CD4-positive, alpha-beta T cell (primary cell): Measurements from ENCODE around the gene CASP10. TPM values are rescaled to one million over a fixed set of nuclear protein-coding genes. Genes with fewer than 3 reads are reported as not detected.

Source experiments
- ATAC-seq: fragments of 200-7000 bp; cut with Tn5 transposase; one replicate; pipeline ENCODE4 v1.10.0; 2022; ENCODE audit warnings: mild to moderate bottlenecking; ENCODE audit not compliant: poor library complexity
- CTCF ChIA-PET: fragments of 350-600 bp; sonication (Branson Sonifier 250); formaldehyde crosslinking; loops from one replicate; lab custom pipeline; 2021; ENCODE audit warnings: antibody characterized with exemption, inconsistent platforms; lab: Charles Lee
- POLR2A ChIA-PET: fragments of 350-600 bp; sonication (Branson Sonifier 250); formaldehyde crosslinking; loops from one replicate; lab custom pipeline; 2021; ENCODE audit warnings: antibody characterized with exemption, inconsistent platforms; lab: Charles Lee
- DNase-seq, 14 experiments: peaks; one replicate each; pipeline ENCODE4 v3.0.0-alpha.2; 2013 to 2020; ENCODE audit warnings: mixed read lengths in 2 of 14
- H3K27ac ChIP-seq, 2 donors: one replicate each; pipeline versions ENCODE4 v1.5.1 to v1.7.0; 2013; ENCODE audit warnings: low read length in 2 of 2, low read depth in 1 of 2, mild to moderate bottlenecking in 1 of 2
- H3K27me3 ChIP-seq, 2 experiments: 1 replicate in 1 of 2; 2 replicates in 1 of 2; pipeline versions ENCODE4 v1.6.1 to v1.7.0; 2013; ENCODE audit warnings: low read length in 2 of 2, control low read depth in 1 of 2, mild to moderate bottlenecking in 1 of 2, moderate library complexity in 1 of 2; ENCODE audit not compliant: insufficient read depth in 2 of 2, control insufficient read depth in 1 of 2
- H3K36me3 ChIP-seq: one replicate; pipeline ENCODE4 v1.6.1; 2013; ENCODE audit warnings: low read length, control low read depth; ENCODE audit not compliant: insufficient read depth
- H3K4me1 ChIP-seq: one replicate; pipeline ENCODE4 v1.6.1; 2013; ENCODE audit warnings: low read length, control low read depth; ENCODE audit not compliant: insufficient read depth
- H3K4me3 ChIP-seq: one replicate; pipeline ENCODE4 v1.5.1; 2013; ENCODE audit warnings: mild to moderate bottlenecking, low read length, moderate library complexity
- H3K9me3 ChIP-seq, 2 experiments: 1 replicate in 1 of 2; 2 replicates in 1 of 2; pipeline versions ENCODE4 v1.6.1 to v1.7.0; 2013; ENCODE audit warnings: low read length in 2 of 2, mild to moderate bottlenecking in 2 of 2, control low read depth in 1 of 2, moderate library complexity in 1 of 2; ENCODE audit not compliant: control insufficient read depth in 1 of 2, insufficient read depth in 1 of 2
- H3K27ac Mint-ChIP-seq: one replicate; pipeline ENCODE4 v1.8.0; 2020; ENCODE audit warnings: mixed read lengths
- H3K27me3 Mint-ChIP-seq: one replicate; pipeline ENCODE4 v1.8.0; 2021; ENCODE audit warnings: mixed read lengths
- H3K36me3 Mint-ChIP-seq: one replicate; pipeline ENCODE4 v1.8.0; 2021; ENCODE audit warnings: low read depth, mixed read lengths
- H3K4me1 Mint-ChIP-seq: one replicate; pipeline ENCODE4 v1.8.0; 2021; ENCODE audit warnings: low read depth, mixed read lengths
- H3K4me3 Mint-ChIP-seq: one replicate; pipeline ENCODE4 v1.8.0; 2020; ENCODE audit warnings: mild to moderate bottlenecking, mixed read lengths
- H3K9me3 Mint-ChIP-seq: one replicate; pipeline ENCODE4 v1.8.0; 2020; ENCODE audit warnings: mixed read lengths
- CTCF ChIP-seq: fragments of 200-600 bp; IDR thresholded peaks from one replicate; pipeline ENCODE4 v1.8.0; 2022; ENCODE audit warnings: antibody characterized with exemption, mild to moderate bottlenecking
- intact Hi-C, 2 experiments: fragments of 100-400 bp; cut with DNase I in 1 of 2; cut with micrococcal nuclease in 1 of 2; formaldehyde crosslinking; loops; one replicate each; pipeline versions ENCODE4 v1.15.1 to v1.9.0; 2023 to 2025; cut with DNase I, micrococcal nuclease
- total RNA-seq, 174 experiments: library from RNA in 2 of 174; stranded (reverse) in 2 of 174; gene quantifications; one replicate each; pipeline ENCODE4 v1.2.3 and lab custom pipeline; 2021 to 2026

Gene CASP10
- total RNA-seq, 2 experiments from 2014 or later, result 12.6 to 13.7 TPM

- Histone ChIP-seq H3K4me1 (peaks cover 90% of the 10 kb centered on the region), H3K27me3 (no peaks in the 10 kb centered on the region), H3K27ac (peak overlapping the region; percentile 72 to 82), H3K36me3 (peaks cover 4% of the 10 kb centered on the region), H3K4me3 (no peak overlapping the region), H3K9me3 (no peaks in the 10 kb centered on the region)
- ChIA-PET CTCF (interaction anchor here (0.7 to 5.8 kb wide), 5 partner anchors 22 to 130 kb away, joined by 3 to 29 read pairs (median 3); partner anchors contain the start of gene CASP10), POLR2A (interaction anchor here (0.8 to 4.7 kb wide), 6 partner anchors 9 to 196 kb away, joined by 3 to 38 read pairs (median 8); partner anchors contain the start of gene TRAK2)
- H3K4me1 Mint-ChIP-seq, result peaks cover 86% of the 10 kb centered on the region
- no peaks in the 10 kb centered on the region for H3K9me3 Mint-ChIP-seq
- H3K4me3 Mint-ChIP-seq, result peak overlapping the region; percentile 44
- DNase-seq (peak in 4 of 14 experiments; percentile 28 to 52 (median 44)), ATAC-seq (no peak)
- peaks cover 38% of the 10 kb centered on the region for H3K36me3 Mint-ChIP-seq
- intact Hi-C loops, result loop anchor here (2.0 to 10.0 kb wide), 2 partner anchors 13 to 1011 kb away; partner anchors contain the start of gene NOP58 (in 1 of the 2)
- no peak for TF ChIP-seq CTCF
- H3K27ac Mint-ChIP-seq, result peak overlapping the region; percentile 97
- H3K27me3 Mint-ChIP-seq, result no peaks in the 10 kb centered on the region
Observed at GRCh38 chr2:201254081-201254730, 71.3 kb downstream of the CASP10 start.

- intact Hi-C loops, result loop anchor here (2.0 to 10.0 kb wide), 2 partner anchors 15 to 1009 kb away; partner anchors contain the start of gene NOP58 (in 1 of the 2)
- H3K4me3 Mint-ChIP-seq, result no peak overlapping the region
Observed at GRCh38 chr2:201255408-201256033, 72.6 kb downstream of the CASP10 start.

More at GRCh38 chr2:201255408-201256033, 72.6 kb downstream of the CASP10 start:
- ChIA-PET POLR2A (interaction anchor here (0.6 to 3.2 kb wide), 5 partner anchors 13 to 138 kb away, joined by 3 to 10 read pairs (median 5); partner anchors contain the start of gene CASP10), CTCF (interaction anchor here (1.1 to 5.8 kb wide), 2 partner anchors 23 to 129 kb away, joined by 3 to 29 read pairs; no protein-coding TSS in a partner anchor)
- no peaks in the 10 kb centered on the region for H3K27me3 Mint-ChIP-seq
- ATAC-seq, result no peak
- no peaks in the 10 kb centered on the region for H3K9me3 Mint-ChIP-seq
- no peak for TF ChIP-seq CTCF
- peaks cover under 1% of the 10 kb centered on the region for H3K36me3 ChIP-seq
- no peak for DNase-seq
- H3K36me3 Mint-ChIP-seq, result peaks cover 30% of the 10 kb centered on the region
- H3K27ac ChIP-seq, result peak overlapping the region; percentile 93 to 100
- H3K27ac Mint-ChIP-seq, result peak overlapping the region; percentile 97
- H3K4me1 ChIP-seq, result peaks cover 92% of the 10 kb centered on the region
- H3K4me1 Mint-ChIP-seq, result peaks cover 78% of the 10 kb centered on the region
- no peaks in the 10 kb centered on the region for H3K27me3 ChIP-seq
- no peaks in the 10 kb centered on the region for H3K9me3 ChIP-seq
- H3K4me3 ChIP-seq, result no peak overlapping the region
